ENCODE measurements around the gene C16orf86. TPM values are rescaled to one million over a fixed set of nuclear protein-coding genes. Genes with fewer than 3 reads are reported as not detected.

The C16orf86 gene
- total RNA-seq = 10 to 100 TPM in 2 of 4 donors, 1 to 10 TPM in 1, under 1 TPM in 1; 0.98 to 14.5 (median 10.7) TPM

GRCh38 chr16:67666559-67667452, at the start of gene C16orf86, which contains the start of gene ENKD1:
TSS of gene C16orf86 (plus strand) at chr16:67666814. CDS start at chr16:67666971, 157 bp downstream.
TSS of gene ENKD1 (minus strand) at chr16:67666750. CDS start at chr16:67666442, 308 bp downstream.
- TF ChIP-seq, protein P1, sequence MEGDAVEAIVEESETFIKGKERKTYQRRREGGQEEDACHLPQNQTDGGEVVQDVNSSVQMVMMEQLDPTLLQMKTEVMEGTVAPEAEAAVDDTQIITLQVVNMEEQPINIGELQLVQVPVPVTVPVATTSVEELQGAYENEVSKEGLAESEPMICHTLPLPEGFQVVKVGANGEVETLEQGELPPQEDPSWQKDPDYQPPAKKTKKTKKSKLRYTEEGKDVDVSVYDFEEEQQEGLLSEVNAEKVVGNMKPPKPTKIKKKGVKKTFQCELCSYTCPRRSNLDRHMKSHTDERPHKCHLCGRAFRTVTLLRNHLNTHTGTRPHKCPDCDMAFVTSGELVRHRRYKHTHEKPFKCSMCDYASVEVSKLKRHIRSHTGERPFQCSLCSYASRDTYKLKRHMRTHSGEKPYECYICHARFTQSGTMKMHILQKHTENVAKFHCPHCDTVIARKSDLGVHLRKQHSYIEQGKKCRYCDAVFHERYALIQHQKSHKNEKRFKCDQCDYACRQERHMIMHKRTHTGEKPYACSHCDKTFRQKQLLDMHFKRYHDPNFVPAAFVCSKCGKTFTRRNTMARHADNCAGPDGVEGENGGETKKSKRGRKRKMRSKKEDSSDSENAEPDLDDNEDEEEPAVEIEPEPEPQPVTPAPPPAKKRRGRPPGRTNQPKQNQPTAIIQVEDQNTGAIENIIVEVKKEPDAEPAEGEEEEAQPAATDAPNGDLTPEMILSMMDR (IDR thresholded peaks at IDR 0.05; ENCODE audit: low read depth) = no peak

DNA sequence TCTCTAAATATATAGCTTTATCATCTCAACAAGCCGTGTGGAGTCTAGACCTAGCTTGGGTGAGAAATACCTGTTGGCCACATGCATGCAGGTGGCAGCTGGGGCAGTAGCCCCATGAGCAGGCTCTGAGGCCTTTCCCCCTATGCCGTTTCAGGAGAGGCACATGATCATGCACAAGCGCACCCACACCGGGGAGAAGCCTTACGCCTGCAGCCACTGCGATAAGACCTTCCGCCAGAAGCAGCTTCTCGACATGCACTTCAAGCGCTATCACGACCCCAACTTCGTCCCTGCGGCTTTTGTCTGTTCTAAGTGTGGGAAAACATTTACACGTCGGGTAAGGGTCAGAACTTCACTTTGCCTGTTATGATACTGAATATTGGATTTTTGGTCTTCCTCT, 38.4 kb upstream of the C16orf86 start:
- TF ChIP-seq, protein P1 (IDR thresholded peaks at IDR 0.05; ENCODE audit: low read depth) = no peak

GRCh38 chr16:67632415-67633172, 34.0 kb upstream of the C16orf86 start:
- TF ChIP-seq, protein P1 (IDR thresholded peaks at IDR 0.05; ENCODE audit: low read depth) = no peak

- TF ChIP-seq, protein P1 (IDR thresholded peaks at IDR 0.05; ENCODE audit: low read depth) = no peak
Measured at GRCh38 chr16:67636713-67637112, 29.9 kb upstream of the C16orf86 start.

- TF ChIP-seq, protein P1 (IDR thresholded peaks at IDR 0.05; ENCODE audit: low read depth) = no peak
Measured at GRCh38 chr16:67637625-67638024, 29.0 kb upstream of the C16orf86 start.

- TF ChIP-seq, protein P1 (IDR thresholded peaks at IDR 0.05; ENCODE audit: low read depth) = no peak
Measured at GRCh38 chr16:67641779-67642708, 24.6 kb upstream of the C16orf86 start.

Measured in subcutaneous adipose tissue (tissue), 4 donors.